IPS-11a (cell line): ENCODE data around the gene TMEM233.

Experiments
- H3K4me3 ChIP-seq: one replicate; pipeline ENCODE4 v1.5.1; 2013; ENCODE audit warnings: low read depth, low read length, control low read depth

TMEM233 gene

DNA sequence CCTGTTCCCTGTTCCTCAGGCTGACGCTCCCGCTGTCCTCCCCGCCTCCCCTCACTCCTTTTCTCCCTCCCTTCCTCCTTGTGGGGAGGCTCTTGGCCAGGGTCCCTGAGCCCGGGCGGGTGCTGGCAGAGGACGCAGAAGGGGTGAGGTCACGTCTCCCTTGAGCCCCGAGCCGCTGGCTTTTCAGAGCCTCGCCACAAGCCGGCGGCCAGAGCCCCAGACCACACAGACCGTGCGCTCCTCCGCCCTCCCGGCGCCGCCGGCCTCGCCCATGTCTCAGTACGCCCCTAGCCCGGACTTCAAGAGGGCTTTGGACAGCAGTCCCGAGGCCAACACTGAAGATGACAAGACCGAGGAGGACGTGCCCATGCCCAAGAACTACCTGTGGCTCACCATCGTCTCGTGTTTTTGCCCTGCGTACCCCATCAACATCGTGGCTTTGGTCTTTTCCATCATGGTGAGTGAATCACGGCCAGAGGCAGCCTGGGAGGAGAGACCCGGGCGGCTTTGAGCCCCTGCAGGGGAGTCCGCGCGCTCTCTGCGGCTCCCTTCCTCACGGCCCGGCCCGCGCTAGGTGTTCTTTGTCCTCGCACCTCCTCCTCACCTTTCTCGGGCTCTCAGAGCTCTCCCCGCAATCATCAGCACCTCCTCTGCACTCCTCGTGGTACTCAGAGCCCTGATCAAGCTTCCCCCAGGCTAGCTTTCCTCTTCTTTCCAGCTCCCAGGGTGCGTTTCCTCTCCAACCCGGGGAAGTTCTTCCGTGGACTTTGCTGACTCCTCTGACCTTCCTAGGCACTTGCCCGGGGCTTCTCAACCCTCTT is at the start of gene TMEM233:
Gene TMEM233, plus strand, starts transcription at position 197 of the 821 bp plus-strand sequence. Its CDS starts 75 bp downstream, at position 272.
- H3K4me3 ChIP-seq = peak within 1 kb of the TSS; percentile 50

DNA sequence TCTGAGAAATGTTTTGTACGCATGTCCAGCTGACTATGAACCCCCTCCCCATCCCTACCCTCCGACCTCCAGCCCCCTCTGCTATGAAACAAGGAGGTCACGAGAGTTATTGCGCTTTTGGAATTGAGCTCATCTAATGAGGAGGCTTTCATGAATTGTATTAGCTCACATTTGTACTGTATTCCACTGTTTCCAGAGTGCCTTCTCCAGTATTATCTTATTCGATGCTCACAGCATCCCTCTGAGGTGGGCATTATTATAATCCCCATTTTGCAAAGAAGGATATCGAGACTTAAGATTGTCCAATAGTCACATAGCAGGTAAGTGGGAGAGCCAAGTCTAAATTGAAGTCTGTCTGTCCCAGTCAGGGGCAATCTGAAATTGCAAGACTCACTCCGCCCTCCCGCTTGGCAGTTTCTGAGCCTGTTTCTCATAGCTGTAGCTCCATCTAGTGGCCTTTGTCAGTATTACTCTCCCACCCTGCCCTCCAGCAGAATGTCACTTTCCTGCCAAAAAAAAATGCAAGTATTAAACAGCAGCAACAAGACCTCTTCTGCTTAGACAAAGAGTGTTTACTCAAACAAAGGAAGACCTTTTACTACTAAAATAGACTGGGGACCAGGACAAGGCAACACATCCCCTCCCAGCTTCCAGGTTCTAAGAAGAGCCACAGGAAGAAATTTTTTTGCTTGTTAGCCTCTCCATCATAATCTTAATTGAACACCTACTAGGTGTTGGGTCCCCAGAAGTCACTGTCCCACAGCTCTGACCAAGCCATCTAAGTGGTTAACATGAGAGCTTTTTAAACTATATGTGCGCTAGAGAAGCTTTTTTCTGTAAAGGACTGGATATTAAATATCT is 48.6 kb upstream of the TMEM233 start:
- H3K4me3 ChIP-seq = no peak overlapping the region

DNA sequence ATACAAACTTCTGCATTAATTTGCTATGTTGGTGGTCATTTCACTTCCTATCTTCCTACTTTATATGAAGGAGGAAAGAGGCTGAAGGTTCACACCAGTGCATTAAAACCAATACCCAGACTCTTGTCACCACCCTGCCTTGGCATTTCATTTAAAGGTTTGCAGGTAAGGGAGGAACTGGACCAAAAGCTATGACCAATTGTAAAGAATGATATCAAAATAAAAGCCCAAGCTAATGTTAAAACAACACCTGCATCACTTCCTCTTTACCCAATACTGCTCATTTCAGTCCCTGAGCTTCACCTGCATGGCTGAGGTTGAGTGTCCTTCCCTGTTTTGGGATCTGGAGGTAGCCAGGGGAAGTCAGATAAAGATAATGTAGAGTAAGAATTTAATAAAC is 47.2 kb upstream of the TMEM233 start:
- no peak overlapping the region for H3K4me3 ChIP-seq

DNA sequence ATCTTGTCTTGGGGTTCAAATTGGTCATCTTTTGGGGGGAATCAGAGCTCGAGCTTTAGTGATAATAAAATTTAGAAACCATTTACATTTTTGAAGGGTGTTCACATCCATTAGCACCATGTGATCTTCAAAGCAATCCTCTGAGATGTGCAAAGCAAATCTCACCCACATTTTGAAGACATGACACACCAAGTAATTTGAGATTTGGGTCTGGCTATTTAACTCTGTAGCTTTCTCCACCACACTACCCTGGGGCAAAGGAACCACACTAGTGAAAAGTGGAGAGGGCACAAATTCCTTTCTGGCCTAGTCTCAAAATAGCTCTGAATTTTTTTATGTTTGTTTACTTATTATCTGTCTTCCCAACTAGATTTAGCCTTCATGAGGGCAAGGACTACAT is 46.6 kb upstream of the TMEM233 start:
- H3K4me3 ChIP-seq = no peak overlapping the region

DNA sequence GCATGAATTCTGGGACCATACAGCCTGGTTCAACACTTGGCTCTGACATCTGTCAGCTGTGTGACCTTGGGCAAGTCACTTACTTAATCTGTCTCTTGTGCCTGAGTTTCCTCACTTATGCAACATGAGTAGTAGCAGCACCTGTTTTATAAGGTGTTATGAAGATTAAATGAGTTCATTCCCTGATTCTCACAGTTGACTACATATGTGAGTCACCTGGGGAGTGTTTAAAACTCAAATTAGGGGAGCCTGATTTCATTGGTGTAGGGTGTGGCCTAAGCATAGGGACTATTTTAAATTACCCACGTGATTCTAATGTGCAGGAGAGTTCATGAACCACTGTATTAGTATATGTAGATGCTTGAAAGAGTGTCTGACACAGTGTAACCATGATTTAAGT is 36.7 kb upstream of the TMEM233 start:
- no peak overlapping the region for H3K4me3 ChIP-seq

DNA sequence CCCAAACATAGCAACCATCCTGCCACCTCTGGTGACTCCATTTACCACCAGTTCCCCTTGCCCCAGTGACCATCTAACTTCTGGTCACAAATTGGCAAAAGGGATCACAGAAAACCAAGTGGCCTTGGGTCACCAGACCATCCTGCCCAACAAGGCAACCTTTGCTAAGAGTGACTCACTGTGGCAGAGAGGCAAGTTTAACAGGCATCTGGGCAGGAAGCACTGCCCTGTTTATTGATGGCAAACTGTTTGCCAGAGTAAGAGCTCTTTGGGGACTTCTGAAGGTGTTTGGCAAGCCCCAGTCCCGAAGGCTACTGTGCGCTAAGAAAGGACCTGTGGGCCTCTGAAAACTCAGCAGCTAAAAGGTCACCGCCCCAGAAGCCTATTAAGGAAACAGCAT is 28.2 kb upstream of the TMEM233 start:
- no peak overlapping the region for H3K4me3 ChIP-seq

DNA sequence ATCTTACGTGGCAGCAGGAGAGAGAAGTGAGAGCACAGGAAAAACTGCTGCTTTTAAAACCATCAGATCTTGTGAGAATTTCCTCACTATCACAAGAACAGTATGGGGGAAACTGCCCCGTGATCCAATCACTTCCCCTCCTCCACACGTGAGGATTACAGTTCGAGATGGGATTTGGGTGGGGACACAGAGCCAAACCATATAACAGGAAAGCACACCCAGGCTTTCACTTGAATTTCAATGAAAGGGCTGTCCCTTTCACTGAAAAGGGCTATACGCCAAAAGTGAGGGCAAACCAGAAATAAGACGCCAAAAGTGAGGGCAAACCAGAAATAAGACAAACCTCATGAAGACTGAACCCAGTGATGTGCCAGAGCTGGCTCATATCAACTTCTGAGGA is 22.8 kb upstream of the TMEM233 start:
- no peak overlapping the region for H3K4me3 ChIP-seq

DNA sequence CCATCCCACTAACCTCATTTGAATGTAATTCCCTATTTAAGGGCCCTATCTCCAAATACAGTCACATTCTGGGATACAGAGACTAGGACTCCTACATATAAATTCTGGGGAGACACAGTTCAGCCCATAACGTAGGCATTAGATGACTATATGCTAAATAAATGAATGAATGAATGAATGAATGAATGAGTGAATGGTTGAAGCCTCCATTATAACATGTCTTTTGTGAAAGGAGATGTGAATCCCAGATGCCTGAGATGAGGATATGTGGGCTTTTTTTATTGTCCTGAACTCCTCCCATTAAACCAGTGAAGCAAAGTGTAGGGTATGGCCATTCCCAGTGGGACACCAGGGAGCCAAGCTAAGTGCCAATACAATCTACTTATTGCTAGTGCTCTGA is 20.5 kb upstream of the TMEM233 start:
- H3K4me3 ChIP-seq = no peak overlapping the region

DNA sequence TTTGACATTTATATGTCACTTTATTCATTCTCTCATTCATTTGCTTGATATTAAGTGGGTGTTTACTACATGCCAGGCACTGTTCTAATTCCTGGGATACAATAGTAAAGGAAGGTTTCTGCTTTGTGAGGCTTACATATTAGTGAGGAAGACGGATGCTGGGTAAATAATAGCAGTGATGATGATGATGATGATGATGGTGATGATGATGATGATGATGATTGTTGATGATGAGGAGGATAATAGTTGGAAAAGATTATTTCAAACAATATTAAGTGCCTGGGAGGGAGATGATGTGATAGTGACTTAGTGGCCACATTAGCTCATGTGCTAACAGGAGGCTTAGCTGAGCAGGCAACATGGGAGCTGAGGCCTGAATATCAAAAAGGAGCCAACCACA is 19.3 kb upstream of the TMEM233 start:
- no peak overlapping the region for H3K4me3 ChIP-seq

DNA sequence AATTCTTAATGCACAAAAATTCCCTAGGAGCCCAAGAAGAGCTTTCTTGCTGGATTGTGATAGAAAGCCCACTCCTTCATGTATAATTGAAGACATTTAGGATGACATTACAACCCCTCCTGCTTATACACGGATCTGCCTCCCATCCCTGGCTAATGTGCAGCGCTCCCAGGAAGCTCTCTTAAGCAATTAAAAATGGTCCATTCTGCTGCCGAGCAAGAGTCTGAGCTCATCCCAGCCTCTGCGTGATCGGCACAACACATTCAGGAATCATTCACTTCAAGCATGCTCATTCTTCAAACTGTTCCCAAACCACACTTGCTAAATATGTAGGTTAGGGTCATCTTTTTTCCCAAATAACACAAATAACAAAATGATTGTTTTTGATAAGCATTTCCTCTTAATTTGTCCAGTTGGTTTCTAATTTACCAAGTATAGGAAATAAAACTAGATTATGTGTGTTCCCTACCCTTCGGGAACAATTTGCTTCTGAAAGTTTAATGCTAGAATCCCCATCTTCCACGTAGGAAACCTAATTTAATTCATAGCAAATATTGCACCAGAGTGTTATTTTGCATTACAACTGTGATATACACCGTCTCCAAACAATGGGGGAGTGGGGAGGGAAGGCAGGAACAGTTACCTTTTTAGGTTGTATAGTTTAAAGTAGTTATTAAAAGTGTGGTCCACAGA is 17.3 kb upstream of the TMEM233 start:
- no peak overlapping the region for H3K4me3 ChIP-seq

DNA sequence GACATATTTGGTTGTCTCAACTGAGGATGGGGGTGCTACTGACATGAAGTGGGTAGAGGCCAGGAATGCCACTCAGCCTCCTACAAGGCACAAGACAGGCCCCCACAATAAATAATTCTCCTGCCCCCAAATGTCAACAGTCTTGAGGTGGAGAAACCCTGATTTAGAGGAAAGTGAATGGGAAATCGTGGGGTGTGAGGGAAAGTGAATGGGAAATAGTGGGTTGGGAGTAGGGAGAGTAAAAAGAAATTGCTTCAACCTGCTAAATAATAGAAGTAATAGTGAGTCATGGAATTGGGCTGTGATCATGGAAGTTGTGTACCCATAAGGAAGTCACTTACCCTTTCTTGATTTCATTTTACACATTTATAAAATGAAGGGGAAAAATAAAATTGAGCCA is 16.7 kb upstream of the TMEM233 start:
- H3K4me3 ChIP-seq = no peak overlapping the region

DNA sequence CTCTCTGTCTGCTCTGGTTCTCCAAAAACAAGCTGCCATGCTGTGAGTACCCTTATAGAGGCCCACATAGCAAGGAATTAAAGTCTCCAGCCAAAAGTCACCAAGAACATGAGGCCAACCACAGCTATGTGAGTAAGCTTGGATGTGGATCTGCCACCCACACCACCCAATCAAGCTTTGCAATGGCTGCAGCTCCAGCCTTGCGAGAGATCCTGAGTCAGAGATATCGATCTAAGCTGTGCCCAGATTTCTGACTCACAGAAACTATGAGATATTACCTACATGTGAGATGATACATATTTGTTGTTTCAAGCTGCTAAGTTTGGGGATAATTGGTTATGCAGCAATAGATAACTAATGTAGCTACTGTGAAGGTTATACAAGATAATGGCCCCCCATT is 15.5 kb upstream of the TMEM233 start:
- no peak overlapping the region for H3K4me3 ChIP-seq

DNA sequence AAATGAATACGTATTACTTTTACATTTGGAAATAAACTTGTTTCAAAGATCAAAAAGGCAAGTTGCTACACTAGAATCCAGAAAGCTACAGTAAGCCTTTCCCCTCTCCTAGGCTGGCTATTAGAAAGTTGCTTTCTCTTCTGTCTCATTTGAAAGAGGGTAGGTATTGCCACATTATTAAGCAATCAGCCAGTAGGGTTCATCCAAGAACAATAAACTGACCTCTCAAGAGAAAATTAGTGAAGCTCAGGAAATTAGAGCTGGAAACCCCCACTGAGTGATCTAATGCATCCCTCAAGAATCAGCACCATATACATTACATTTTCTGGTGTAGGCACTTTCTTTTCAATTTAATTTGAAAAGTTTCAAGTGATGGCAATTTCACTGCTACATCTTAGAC is 4.5 kb upstream of the TMEM233 start:
- no peak overlapping the region for H3K4me3 ChIP-seq

DNA sequence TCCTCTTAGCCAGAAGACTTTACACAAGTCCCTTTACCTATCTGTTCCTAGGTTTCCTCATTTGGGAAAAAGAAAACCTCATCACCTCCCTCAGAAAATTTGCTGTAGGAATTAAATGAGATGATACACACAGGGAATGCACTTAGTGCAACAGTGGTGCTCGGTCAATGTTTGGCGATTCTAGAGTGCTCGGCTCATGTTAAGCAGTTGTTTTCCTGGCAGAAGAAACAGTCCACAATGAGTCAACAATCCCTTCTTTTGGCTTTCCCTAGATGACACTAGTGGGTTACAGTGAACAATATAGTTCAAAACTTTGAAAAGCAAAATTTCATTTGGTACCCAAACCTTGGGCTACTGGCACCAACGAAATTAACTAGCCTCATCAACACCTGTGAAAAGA is 3.9 kb upstream of the TMEM233 start:
- H3K4me3 ChIP-seq = no peak overlapping the region

DNA sequence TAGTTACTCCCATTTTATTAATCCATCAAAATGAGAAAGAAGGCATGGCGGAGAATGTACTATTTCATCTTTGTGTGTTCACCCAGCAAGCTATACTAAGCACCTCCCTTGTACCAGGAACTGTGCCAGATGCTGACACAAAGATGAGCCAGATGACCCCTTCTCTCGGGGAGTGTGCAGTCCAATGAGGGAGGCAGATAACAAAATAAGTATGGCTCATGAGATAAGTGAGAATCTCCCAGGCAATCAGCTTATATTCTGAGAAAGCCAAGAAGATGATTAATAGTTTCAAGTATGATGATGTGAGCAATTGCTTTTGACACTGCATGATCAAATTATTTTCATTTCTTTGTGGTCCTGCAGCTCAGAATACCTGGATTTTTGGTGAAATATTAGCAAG is 1.3 kb upstream of the TMEM233 start:
- no peak overlapping the region for H3K4me3 ChIP-seq

DNA sequence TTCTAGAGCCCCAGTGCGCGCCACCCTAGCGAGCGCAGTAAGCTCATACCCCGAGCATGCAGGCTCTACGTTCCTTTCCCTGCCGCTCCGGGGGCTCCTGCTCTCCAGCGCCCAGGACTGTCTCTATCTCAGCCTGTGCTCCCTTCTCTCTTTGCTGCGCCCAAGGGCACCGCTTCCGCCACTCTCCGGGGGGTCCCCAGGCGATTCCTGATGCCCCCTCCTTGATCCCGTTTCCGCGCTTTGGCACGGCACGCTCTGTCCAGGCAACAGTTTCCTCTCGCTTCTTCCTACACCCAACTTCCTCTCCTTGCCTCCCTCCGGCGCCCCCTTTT is 791 bp downstream of the TMEM233 start:
- peak overlapping the region; percentile 50 for H3K4me3 ChIP-seq

DNA sequence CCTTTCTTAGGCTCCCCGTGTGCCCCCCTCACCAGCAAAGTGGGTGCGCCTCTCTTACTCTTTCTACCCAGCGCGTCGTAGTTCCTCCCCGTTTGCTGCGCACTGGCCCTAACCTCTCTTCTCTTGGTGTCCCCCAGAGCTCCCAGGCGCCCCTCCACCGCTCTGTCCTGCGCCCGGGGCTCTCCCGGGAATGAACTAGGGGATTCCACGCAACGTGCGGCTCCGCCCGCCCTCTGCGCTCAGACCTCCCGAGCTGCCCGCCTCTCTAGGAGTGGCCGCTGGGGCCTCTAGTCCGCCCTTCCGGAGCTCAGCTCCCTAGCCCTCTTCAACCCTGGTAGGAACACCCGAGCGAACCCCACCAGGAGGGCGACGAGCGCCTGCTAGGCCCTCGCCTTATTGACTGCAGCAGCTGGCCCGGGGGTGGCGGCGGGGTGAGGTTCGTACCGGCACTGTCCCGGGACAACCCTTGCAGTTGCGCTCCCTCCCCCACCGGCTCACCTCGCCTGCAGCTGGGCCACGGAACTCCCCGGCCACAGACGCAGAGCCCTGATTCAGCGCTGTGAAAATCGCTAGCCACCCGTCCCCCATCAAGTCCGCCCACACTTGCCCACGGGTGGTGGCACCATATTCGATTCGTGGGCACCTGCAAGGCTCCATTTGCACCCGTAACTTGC is 1.3 kb downstream of the TMEM233 start:
- peak overlapping the region; percentile 50 for H3K4me3 ChIP-seq

DNA sequence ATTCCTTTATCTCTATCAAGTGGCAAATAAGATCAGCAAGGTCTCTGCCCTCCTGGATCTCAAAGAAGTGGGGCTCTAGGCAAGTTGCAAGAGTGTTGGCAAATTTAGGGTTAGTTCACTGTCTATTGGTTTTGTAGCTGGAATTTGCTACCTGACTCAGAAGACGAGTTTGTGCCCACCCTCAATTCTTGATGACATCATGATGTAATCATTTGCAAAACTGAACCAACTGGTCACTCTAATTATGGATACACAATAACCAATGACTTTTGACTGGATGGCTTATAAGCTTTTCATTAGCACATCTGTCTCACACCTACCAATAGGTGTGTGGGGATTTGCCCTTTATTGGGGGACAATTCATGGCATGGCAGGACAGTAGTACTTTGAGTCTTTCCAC is 4.6 kb downstream of the TMEM233 start:
- no peak overlapping the region for H3K4me3 ChIP-seq

DNA sequence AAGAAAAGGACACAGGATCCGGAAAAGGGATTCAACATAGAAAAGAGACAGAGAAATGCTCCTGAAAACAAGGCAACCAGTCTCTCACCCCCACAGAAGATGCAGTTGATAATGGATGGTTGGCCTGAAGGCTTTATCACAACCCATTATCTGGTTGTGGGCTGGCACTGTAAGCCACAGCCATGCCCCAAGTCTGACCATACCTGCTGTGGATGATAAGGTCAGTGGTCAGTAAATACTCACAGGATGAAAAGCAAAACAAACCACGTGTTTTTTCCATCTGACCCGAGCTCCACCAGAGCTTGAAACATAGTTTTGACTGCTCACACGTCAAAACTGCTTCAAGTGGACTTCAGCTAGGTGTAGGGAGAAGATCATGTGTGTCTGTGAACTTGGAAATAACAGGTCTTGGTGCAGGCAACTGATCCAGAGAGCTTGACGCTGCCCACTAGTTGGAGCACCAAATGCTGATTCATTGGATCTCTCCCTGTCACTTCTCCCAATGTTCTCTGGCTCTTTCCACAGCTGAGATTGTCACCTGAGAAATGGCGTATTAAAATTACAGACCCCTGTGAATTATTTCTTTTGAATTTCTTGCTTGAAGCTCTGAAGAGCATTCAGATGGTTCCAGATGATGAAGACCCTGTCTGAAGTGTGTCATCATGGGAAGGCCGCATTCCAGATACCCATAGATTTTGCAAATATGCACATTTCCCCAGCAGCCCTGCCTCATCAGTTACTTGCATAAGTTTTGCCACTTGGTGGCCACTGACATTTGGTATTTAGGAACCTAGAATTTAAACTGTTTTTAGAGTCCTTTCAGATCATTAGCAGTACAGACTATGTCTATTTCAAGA is 8.5 kb downstream of the TMEM233 start:
- H3K4me3 ChIP-seq = no peak overlapping the region

DNA sequence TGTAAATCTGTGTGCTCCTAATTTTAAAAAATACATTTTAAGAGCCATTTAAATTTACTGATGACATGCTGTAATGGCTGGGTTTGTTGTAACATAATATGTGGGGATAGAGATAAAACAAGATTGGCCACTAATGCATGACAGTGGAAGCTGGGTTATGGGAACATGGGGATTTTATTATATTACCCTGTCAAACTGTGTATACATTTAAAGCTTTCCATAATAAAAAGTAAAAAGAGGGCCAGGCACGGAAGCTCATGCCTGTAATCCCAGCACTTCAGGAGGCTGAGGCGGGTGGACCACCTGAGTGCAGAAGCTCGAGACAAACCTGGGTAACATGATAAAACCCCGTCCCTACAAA is 9.1 kb downstream of the TMEM233 start:
- H3K4me3 ChIP-seq = no peak overlapping the region
